Measurements from ENCODE around the gene FBXO42. TPM values are rescaled to one million over a fixed set of nuclear protein-coding genes. Genes with fewer than 3 reads are reported as not detected.
"Not testable (repeated sequence)": the region's sequence is repeated elsewhere in the genome, so short reads cannot be mapped to it uniquely, and the experiment has no call there.

FBXO42 gene
- total RNA-seq, 1 donor from 2014 or later: 16.1 TPM

- DNase-seq (ENCODE audit: low spot score): not testable (repeated sequence)
These were observed 129.6 kb downstream of the FBXO42 start for GRCh38 chr1:16222716-16223115.

- DNase-seq (ENCODE audit: low spot score): no peak
These were observed 130.8 kb downstream of the FBXO42 start for GRCh38 chr1:16221499-16221898.

GRCh38 chr1:16219968-16220500, 132.2 kb downstream of the FBXO42 start:
- DNase-seq (ENCODE audit: low spot score): no peak

GRCh38 chr1:16218674-16219071, 133.6 kb downstream of the FBXO42 start:
- DNase-seq (ENCODE audit: low spot score): no peak

- DNase-seq (ENCODE audit: low spot score): no peak
These were observed 134.1 kb downstream of the FBXO42 start for GRCh38 chr1:16218014-16218673.

GRCh38 chr1:16217061-16217785, 135.1 kb downstream of the FBXO42 start:
- peak; percentile 100 for DNase-seq (ENCODE audit: low spot score)

- DNase-seq (ENCODE audit: low spot score): no peak
These were observed 136.2 kb downstream of the FBXO42 start for GRCh38 chr1:16215882-16216753.

GRCh38 chr1:16215240-16215639, 137.0 kb downstream of the FBXO42 start:
- not testable (repeated sequence) for DNase-seq (ENCODE audit: low spot score)

- DNase-seq (ENCODE audit: low spot score): not testable (repeated sequence)
These were observed 138.7 kb downstream of the FBXO42 start for GRCh38 chr1:16213544-16213943.

GRCh38 chr1:16213013-16213412, 139.3 kb downstream of the FBXO42 start:
- DNase-seq (ENCODE audit: low spot score): no peak

GRCh38 chr1:16212251-16212961, 139.9 kb downstream of the FBXO42 start, which contains the start of gene ARHGEF19:
ARHGEF19 (minus strand) TSS chr1:16212652; CDS start chr1:16209054, 3,598 bp downstream.
- no peak for DNase-seq (ENCODE audit: low spot score)

GRCh38 chr1:16211824-16212223, 140.5 kb downstream of the FBXO42 start:
- no peak for DNase-seq (ENCODE audit: low spot score)

GRCh38 chr1:16210581-16210980, 141.7 kb downstream of the FBXO42 start:
- DNase-seq (ENCODE audit: low spot score): no peak

- DNase-seq (ENCODE audit: low spot score): no peak
These were observed 142.4 kb downstream of the FBXO42 start for GRCh38 chr1:16209847-16210407.

- no peak for DNase-seq (ENCODE audit: low spot score)
These were observed 143.0 kb downstream of the FBXO42 start for GRCh38 chr1:16209132-16209846.

GRCh38 chr1:16208270-16208987, 143.9 kb downstream of the FBXO42 start:
- DNase-seq (ENCODE audit: low spot score): no peak

- DNase-seq (ENCODE audit: low spot score): no peak
These were observed 144.7 kb downstream of the FBXO42 start for GRCh38 chr1:16207318-16208269.

All from mesenteric fat pad (tissue), 1 donor.